Kidney (tissue), 14 donors: ENCODE results near the gene PRKN. TPM values are rescaled to one million over a fixed set of nuclear protein-coding genes. Genes with fewer than 3 reads are reported as not detected.

Experiments used
- DNase-seq, 5 donors: peaks; one replicate each; pipeline ENCODE4 v3.0.0-alpha.2; 2013 to 2020
- FAIRE-seq: peaks from 2 replicates; lab custom pipeline; 2012; peaks lifted over from hg19 to GRCh38; lab: Jason Lieb, UNC
- H3K27ac ChIP-seq, 2 donors: one replicate each; pipeline ENCODE4 v1.7.0; 2013; ENCODE audit warnings: low read depth in 2 of 2, low read length in 2 of 2, inconsistent platforms in 1 of 2
- H3K27me3 ChIP-seq: one replicate; pipeline ENCODE4 v1.7.1; 2013; ENCODE audit warnings: low read length, inconsistent platforms; ENCODE audit not compliant: control insufficient read depth, insufficient read depth
- H3K36me3 ChIP-seq, 3 donors: one replicate each; pipeline versions ENCODE4 v1.7.0 to v1.7.1; 2013; ENCODE audit warnings: low read length in 3 of 3, control low read depth in 1 of 3, inconsistent platforms in 1 of 3; ENCODE audit not compliant: insufficient read depth in 3 of 3, control insufficient read depth in 2 of 3
- H3K4me1 ChIP-seq, 3 donors: one replicate each; pipeline versions ENCODE4 v1.7.0 to v1.7.1; 2013; ENCODE audit warnings: low read length in 3 of 3, inconsistent platforms in 1 of 3, low read depth in 1 of 3; ENCODE audit not compliant: control insufficient read depth in 2 of 3, insufficient read depth in 2 of 3
- H3K4me3 ChIP-seq, 3 donors: one replicate each; pipeline versions ENCODE4 v1.7.0 to v1.8.1; 2013; ENCODE audit warnings: low read length in 3 of 3, control low read depth in 1 of 3, inconsistent platforms in 1 of 3
- H3K9ac ChIP-seq, 3 donors: one replicate each; pipeline versions ENCODE4 v1.7.0 to v1.7.1; 2013; ENCODE audit warnings: low read length in 3 of 3, control low read depth in 1 of 3, inconsistent platforms in 1 of 3
- H3K9me3 ChIP-seq, 3 donors: one replicate each; pipeline versions ENCODE4 v1.7.0 to v1.7.1; 2013; ENCODE audit warnings: low read length in 3 of 3, control low read depth in 1 of 3, inconsistent platforms in 1 of 3; ENCODE audit not compliant: control insufficient read depth in 2 of 3, insufficient read depth in 1 of 3
- intact Hi-C: fragments of 100-400 bp; cut with DNase I; formaldehyde crosslinking; loops from one replicate; pipeline ENCODE4 v1.11.1; 2022
- polyA plus RNA-seq: library from polyadenylated mRNA; stranded (reverse); fragments of 350-450 nt; fragmentation: Illumina TruSeq; extraction: RNeasy Lipid Tissue Mini Kit (QIAGEN cat#74804); gene quantifications from one replicate; pipeline ENCODE4 v1.2.3, GENCODE V29; 2014; ENCODE audit warnings: low read depth, low replicate concordance; ENCODE audit not compliant: insufficient read depth
- total RNA-seq: library from RNA; stranded (reverse); fragmentation: NEBNext Ultra II Directional; extraction: Animal tissue kit (Norgen Biotek cat#: 25700); gene quantifications from one replicate; pipeline ENCODE4 v1.2.1, GENCODE V29; 2021
- TF ChIP-seq, protein P1 (sequence below): IDR thresholded peaks from 3 replicates; pipeline ENCODE4 v1.5.1; 2012; ENCODE audit warnings: mild to moderate bottlenecking, moderate library complexity, borderline replicate concordance; ENCODE audit not compliant: insufficient read depth; ENCODE audit errors: extremely low read depth
- donor health status: control.
- donor health status: control.
- donor health status: control.
- donor health status: control.
- donor health status: control.
- donor health status: DM: yes; HTN: yes; CAD: no.
- donor health status: Normal renal cell carcinoma (clear cell type).

The PRKN gene
- total and polyA plus RNA-seq, 2 donors from 2014 or later: 8.6 to 10.4 TPM

DNA sequence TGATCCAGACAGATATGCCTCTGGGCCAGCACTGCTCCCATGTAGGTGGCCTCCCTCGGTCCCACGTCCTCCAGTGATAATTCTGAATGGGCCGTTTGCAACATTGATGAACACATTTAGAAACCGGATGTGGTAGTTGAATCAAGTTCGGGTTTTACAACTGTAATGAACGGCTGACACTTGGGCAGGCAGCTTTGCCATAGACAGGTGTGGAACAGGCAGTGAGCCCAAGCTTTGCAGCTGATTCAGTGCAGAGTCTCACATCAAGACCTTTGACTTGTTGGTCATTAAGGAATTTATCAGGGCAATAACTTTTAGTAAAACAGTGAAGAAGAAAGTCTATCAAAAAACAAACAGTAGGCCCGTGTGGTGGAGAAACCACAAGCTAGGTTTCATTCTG, 987.1 kb downstream of the PRKN start:
- no peak overlapping the region for H3K4me3 ChIP-seq
- intact Hi-C loops: no loop called here
- H3K27ac ChIP-seq: no peak overlapping the region
- no peak for DNase-seq
- H3K4me1 ChIP-seq: no peaks in the 10 kb centered on the region
- TF ChIP-seq, protein P1, sequence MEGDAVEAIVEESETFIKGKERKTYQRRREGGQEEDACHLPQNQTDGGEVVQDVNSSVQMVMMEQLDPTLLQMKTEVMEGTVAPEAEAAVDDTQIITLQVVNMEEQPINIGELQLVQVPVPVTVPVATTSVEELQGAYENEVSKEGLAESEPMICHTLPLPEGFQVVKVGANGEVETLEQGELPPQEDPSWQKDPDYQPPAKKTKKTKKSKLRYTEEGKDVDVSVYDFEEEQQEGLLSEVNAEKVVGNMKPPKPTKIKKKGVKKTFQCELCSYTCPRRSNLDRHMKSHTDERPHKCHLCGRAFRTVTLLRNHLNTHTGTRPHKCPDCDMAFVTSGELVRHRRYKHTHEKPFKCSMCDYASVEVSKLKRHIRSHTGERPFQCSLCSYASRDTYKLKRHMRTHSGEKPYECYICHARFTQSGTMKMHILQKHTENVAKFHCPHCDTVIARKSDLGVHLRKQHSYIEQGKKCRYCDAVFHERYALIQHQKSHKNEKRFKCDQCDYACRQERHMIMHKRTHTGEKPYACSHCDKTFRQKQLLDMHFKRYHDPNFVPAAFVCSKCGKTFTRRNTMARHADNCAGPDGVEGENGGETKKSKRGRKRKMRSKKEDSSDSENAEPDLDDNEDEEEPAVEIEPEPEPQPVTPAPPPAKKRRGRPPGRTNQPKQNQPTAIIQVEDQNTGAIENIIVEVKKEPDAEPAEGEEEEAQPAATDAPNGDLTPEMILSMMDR: no peak
- no peaks in the 10 kb centered on the region for H3K9me3 ChIP-seq
- no peak overlapping the region for H3K9ac ChIP-seq
- no peak for FAIRE-seq
- H3K27me3 ChIP-seq: no peaks in the 10 kb centered on the region
- H3K36me3 ChIP-seq: no peaks in the 10 kb centered on the region

DNA sequence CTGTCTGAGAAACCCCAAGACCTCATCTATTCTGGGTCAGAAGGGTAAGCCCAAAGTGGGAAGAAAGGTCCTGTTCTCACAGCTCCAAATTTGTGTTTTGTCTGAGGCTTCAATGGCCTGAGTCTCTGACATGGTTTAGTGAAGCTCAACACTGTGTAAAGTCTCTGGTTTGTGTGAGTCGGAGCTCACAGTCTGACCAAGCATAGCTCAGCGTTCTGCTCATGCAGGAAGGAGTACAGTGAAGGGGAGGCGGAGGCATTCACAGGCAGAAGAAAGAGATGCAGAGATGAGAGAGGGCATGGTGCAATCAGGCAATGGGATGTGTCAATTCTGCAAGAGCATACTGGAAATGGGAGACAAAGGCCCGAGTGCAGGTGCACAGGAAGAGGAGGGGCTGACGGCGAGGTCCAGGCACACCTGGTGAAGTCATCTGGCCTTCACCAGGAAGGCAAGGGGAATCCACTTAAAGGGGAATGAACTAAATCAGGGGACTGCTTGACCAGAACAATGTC, 990.7 kb downstream of the PRKN start:
- H3K9me3 ChIP-seq: no peaks in the 10 kb centered on the region
- FAIRE-seq (no peak), DNase-seq (peak in 2 of 5 donors; percentile 19 to 20)
- TF ChIP-seq, protein P1: no peak
- H3K36me3 ChIP-seq: no peaks in the 10 kb centered on the region
- H3K27me3 ChIP-seq: no peaks in the 10 kb centered on the region
- no peak overlapping the region for H3K4me3 ChIP-seq
- H3K4me1 ChIP-seq: no peaks in the 10 kb centered on the region
- H3K9ac ChIP-seq: no peak overlapping the region
- H3K27ac ChIP-seq: no peak overlapping the region
- intact Hi-C loops: no loop called here

DNA sequence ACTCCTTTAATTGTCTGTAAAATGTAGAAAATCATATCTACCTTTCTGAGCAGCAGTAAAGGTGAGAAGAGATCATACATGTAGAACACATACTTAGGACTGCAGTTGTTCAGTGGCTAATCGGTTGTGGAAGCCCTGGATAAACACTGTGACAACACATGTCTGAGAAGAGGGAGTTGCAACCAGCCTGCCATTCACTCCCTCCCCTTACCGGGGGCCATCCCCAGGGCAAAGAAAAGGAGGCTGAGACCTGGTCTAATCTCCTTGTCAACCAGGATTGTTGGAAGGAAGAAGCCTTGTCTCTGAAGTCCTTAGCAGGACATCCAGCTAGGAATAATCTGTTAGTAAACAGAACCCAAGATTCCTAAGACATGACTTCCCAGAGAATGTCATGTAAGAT, 991.2 kb downstream of the PRKN start:
- intact Hi-C loops: no loop called here
- Histone ChIP-seq H3K9me3 (no peaks in the 10 kb centered on the region), H3K4me1 (no peaks in the 10 kb centered on the region), H3K27ac (no peak overlapping the region), H3K9ac (no peak overlapping the region), H3K27me3 (no peaks in the 10 kb centered on the region), H3K36me3 (no peaks in the 10 kb centered on the region), H3K4me3 (no peak overlapping the region)
- TF ChIP-seq, protein P1: no peak
- DNase-seq (no peak), FAIRE-seq (no peak)

DNA sequence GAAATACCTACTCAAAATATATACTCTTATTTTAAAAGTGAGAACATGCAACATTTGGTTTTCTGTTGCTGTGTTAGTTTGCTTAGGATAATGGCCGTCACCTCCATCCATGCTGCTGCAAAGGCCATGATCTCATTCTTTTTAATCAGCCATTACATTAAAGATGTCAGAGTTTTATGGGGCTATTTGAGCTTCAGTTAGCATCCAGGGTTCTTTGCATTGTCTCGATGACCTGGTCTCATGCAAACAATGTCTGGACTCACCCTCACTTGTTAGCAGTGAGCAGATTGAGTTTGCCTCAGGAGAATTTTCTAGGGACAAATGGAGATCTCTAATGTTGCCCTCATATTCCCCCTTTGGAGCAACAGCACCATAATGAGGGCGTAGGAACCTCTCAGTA, 995.0 kb downstream of the PRKN start:
- Histone ChIP-seq H3K27me3 (no peaks in the 10 kb centered on the region), H3K4me1 (no peaks in the 10 kb centered on the region), H3K27ac (no peak overlapping the region), H3K36me3 (no peaks in the 10 kb centered on the region), H3K4me3 (no peak overlapping the region), H3K9ac (no peak overlapping the region), H3K9me3 (peaks cover 0 to 4% (median 0%) of the 10 kb centered on the region in 3 donors)
- TF ChIP-seq, protein P1: no peak
- DNase-seq (no peak), FAIRE-seq (no peak)
- intact Hi-C loops: no loop called here
